GM23248 (cell line): ENCODE results near the gene ACVRL1. TPM values are rescaled to one million over a fixed set of nuclear protein-coding genes. Genes with fewer than 3 reads are reported as not detected.

Experiments used
- DNase-seq: peaks from one replicate; pipeline ENCODE4 v3.0.0-alpha.2; 2015
- H2AFZ ChIP-seq: fragments of 200-600 bp; sonication (generic); 2 replicates; pipeline ENCODE4 v1.6.1; 2016; ENCODE audit warnings: antibody characterized with exemption
- H3F3A ChIP-seq: fragments of 200-600 bp; sonication (generic); 2 replicates; pipeline ENCODE4 v1.6.1; 2016; ENCODE audit warnings: mild to moderate bottlenecking, antibody characterized with exemption, mixed run types; ENCODE audit not compliant: insufficient read depth
- H3K27ac ChIP-seq: fragments of 200-600 bp; sonication (generic); 2 replicates; pipeline ENCODE4 v1.5.1; 2016; ENCODE audit warnings: mild to moderate bottlenecking
- H3K27me3 ChIP-seq: fragments of 200-600 bp; sonication (generic); replicated peaks from 2 replicates; pipeline ENCODE4 v1.6.1; 2016; ENCODE audit warnings: mild to moderate bottlenecking; ENCODE audit not compliant: insufficient read depth
- H3K36me3 ChIP-seq: fragments of 200-600 bp; sonication (generic); 2 replicates; pipeline ENCODE4 v1.6.1; 2016; ENCODE audit warnings: low read depth, mild to moderate bottlenecking
- H3K4me1 ChIP-seq: fragments of 200-600 bp; sonication (generic); 2 replicates; pipeline ENCODE4 v1.6.1; 2016; ENCODE audit warnings: mild to moderate bottlenecking; ENCODE audit not compliant: insufficient read depth
- H3K4me2 ChIP-seq: fragments of 200-600 bp; sonication (generic); one replicate; pipeline ENCODE4 v1.6.1; 2016; ENCODE audit warnings: mild to moderate bottlenecking; ENCODE audit not compliant: unreplicated experiment
- H3K4me3 ChIP-seq: fragments of 200-600 bp; sonication (generic); 2 replicates; pipeline ENCODE4 v1.5.1; 2016; ENCODE audit warnings: mild to moderate bottlenecking
- H3K79me2 ChIP-seq: fragments of 200-600 bp; sonication (generic); 2 replicates; pipeline ENCODE4 v1.6.1; 2016; ENCODE audit warnings: mild to moderate bottlenecking; ENCODE audit not compliant: insufficient read depth
- H3K9ac ChIP-seq: fragments of 200-600 bp; sonication (generic); 2 replicates; pipeline ENCODE4 v1.6.1; 2016; ENCODE audit warnings: mild to moderate bottlenecking
- H3K9me2 ChIP-seq: fragments of 200-600 bp; sonication (generic); 2 replicates; pipeline ENCODE4 v1.6.1; 2016; ENCODE audit warnings: mixed run types, mild to moderate bottlenecking, moderate library complexity; ENCODE audit not compliant: insufficient read depth
- H3K9me3 ChIP-seq: fragments of 200-600 bp; sonication (generic); one replicate; pipeline ENCODE4 v1.6.1; 2017; ENCODE audit warnings: low read depth
- H4K20me1 ChIP-seq: fragments of 200-600 bp; sonication (generic); 2 replicates; pipeline ENCODE4 v1.6.0; 2016; ENCODE audit not compliant: insufficient read depth
- EZH2 ChIP-seq: fragments of 200-600 bp; sonication (generic); IDR thresholded peaks from 2 replicates; pipeline ENCODE4 v1.6.1; 2018; ENCODE audit warnings: antibody characterized with exemption, mild to moderate bottlenecking; ENCODE audit not compliant: insufficient read depth, poor library complexity, severe bottlenecking
- EZH2phosphoT487 ChIP-seq: fragments of 200-600 bp; sonication (generic); IDR thresholded peaks from 2 replicates; pipeline ENCODE4 v1.6.1; 2018; ENCODE audit warnings: antibody characterized with exemption, moderate library complexity, mild to moderate bottlenecking, low read depth; ENCODE audit not compliant: insufficient read depth
- WGBS, 2 experiments: methylation state at CpG; one replicate each; pipeline ENCODE4 v1.1.6; 2015 to 2017; ENCODE audit warnings: low lambda C conversion rate in 2 of 2, low coverage in 1 of 2; ENCODE audit errors: missing lambda C conversion rate in 2 of 2; 5-methylcytosine and 5-hydroxymethylcytosine counted together
- in situ Hi-C: fragments of 300-500 bp; cut with MboI; formaldehyde crosslinking; loops from 2 replicates; pipeline ENCODE4 v1.15.0; 2020
- polyA plus RNA-seq: library from polyadenylated mRNA; unstranded; fragments of >200 nt; fragmentation: Nextera tagmentation; extraction: Ambion mirVana; gene quantifications from 2 replicates; pipeline ENCODE4 v1.2.1, GENCODE V29; 2016
- total RNA-seq: library from RNA; depleted of rRNA; stranded (reverse); fragments of >200 nt; shearing (Covaris generic); gene quantifications from 2 replicates; pipeline ENCODE4 v1.2.3, GENCODE V29; 2014

Gene ACVRL1
- total and polyA plus RNA-seq, 2 experiments from 2014 or later: 19.1 to 114 TPM

DNA sequence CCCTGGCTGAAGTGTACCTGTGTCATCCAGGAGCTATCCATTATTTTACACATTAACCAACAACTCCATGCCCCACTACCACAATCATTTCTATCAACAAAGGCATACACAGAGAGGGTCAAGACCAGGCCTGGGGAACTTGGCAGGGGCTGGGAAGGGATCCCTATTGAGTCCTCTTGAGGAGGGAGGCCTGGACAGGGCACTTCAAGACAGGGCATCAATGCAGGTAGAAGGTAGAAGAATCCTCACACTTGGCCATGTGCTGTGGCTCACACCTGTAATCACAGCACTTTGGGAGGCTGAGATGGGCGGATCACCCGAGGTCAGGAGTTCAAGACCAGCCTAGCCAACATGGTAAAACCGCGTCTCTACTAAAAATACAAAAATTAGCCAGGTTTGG lies 32.8 kb upstream of the ACVRL1 start:
- WGBS, 2 experiments: 74 to 84% methylated on average over 4 of the region's 4 CpGs
- Histone ChIP-seq H3K9me3 (no peaks in the 10 kb centered on the region), H3K79me2 (no peaks in the 10 kb centered on the region), H3K27me3 (0 out of 2 replicates have a peak, but pooled peaks cover 6% of the 10 kb centered on the region), H3K4me3 (no peak overlapping the region), H3K36me3 (no peaks in the 10 kb centered on the region), H3K9me2 (no peaks in the 10 kb centered on the region), H3K4me1 (no peaks in the 10 kb centered on the region), H2AFZ (no peak overlapping the region), H3K9ac (no peak overlapping the region), H3F3A (0 out of 2 replicates have a peak, but pooled peaks cover 4% of the 10 kb centered on the region), H3K27ac (no peak overlapping the region), H4K20me1 (no peaks in the 10 kb centered on the region), H3K4me2 (no peak overlapping the region)
- TF ChIP-seq EZH2phosphoT487: no peak
- TF ChIP-seq EZH2: no peak
- in situ Hi-C loops: no loop called here
- DNase-seq: no peak

DNA sequence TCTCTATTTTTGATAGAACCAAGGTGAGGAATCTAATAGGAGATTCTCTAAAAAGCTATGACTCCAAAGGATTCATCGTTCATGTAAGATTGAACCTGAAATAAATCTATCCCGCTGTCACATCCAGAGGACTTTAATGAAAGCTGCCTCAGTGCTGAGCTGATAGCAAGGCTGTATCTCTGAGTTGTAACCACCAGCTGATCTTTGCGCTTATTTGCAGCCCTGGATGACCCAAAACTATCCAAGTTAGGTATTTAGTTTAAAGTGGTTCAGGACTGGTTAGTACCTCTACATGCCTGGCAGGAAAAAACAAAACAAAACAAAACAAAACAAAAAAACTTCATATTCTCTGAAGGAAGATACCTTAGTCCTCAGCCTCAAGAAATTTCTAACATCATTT lies 28.2 kb upstream of the ACVRL1 start:
- H3F3A ChIP-seq: 0 out of 2 replicates have a peak, but pooled peaks cover 3% of the 10 kb centered on the region
- no peak overlapping the region for H3K4me2 ChIP-seq
- no peak overlapping the region for H3K4me3 ChIP-seq
- H4K20me1 ChIP-seq: no peaks in the 10 kb centered on the region
- no peaks in the 10 kb centered on the region for H3K4me1 ChIP-seq
- no peaks in the 10 kb centered on the region for H3K9me3 ChIP-seq
- H3K9me2 ChIP-seq: no peaks in the 10 kb centered on the region
- H3K9ac ChIP-seq: no peak overlapping the region
- WGBS, 2 experiments: 96 to 100% methylated on average over 3 of the region's 3 CpGs
- DNase-seq: no peak
- H2AFZ ChIP-seq: no peak overlapping the region
- H3K36me3 ChIP-seq: no peaks in the 10 kb centered on the region
- H3K27ac ChIP-seq: no peak overlapping the region
- no peaks in the 10 kb centered on the region for H3K79me2 ChIP-seq
- TF ChIP-seq EZH2: no peak
- no peaks in the 10 kb centered on the region for H3K27me3 ChIP-seq
- in situ Hi-C loops: no loop called here

DNA sequence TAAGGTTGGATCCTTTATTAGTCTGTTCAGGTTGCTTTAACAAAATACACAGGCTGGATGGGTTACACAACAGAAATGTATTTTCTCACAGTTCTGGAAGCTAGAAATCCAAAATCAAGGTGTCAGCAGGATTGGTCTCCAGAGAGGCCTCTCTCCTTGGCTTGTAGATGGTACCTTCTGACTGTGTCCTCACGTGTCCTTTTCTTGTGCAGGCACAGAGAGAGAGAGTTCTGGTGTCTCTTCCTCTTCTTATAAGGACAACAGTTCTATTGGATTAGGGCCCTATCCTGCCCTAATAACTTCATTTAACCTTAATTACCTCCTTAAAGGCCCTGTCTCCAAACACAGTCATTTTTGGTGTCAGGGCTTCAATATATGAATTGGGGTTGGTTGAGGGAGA lies 24.0 kb upstream of the ACVRL1 start:
- no peak overlapping the region for H3K9ac ChIP-seq
- no peaks in the 10 kb centered on the region for H3K36me3 ChIP-seq
- H3F3A ChIP-seq: peaks cover 22% of the 10 kb centered on the region
- H3K4me1 ChIP-seq: peaks cover 12% of the 10 kb centered on the region
- no peaks in the 10 kb centered on the region for H3K9me3 ChIP-seq
- no peaks in the 10 kb centered on the region for H3K27me3 ChIP-seq
- no peaks in the 10 kb centered on the region for H3K79me2 ChIP-seq
- H4K20me1 ChIP-seq: no peaks in the 10 kb centered on the region
- no peak for TF ChIP-seq EZH2
- TF ChIP-seq EZH2phosphoT487: no peak
- no peak overlapping the region for H3K27ac ChIP-seq
- no peak overlapping the region for H3K4me3 ChIP-seq
- WGBS, 2 experiments: 56 to 63% methylated on average over 1 of the region's 1 CpG
- H3K4me2 ChIP-seq: no peak overlapping the region
- no peaks in the 10 kb centered on the region for H3K9me2 ChIP-seq
- in situ Hi-C loops: no loop called here
- DNase-seq: no peak
- H2AFZ ChIP-seq: no peak overlapping the region

DNA sequence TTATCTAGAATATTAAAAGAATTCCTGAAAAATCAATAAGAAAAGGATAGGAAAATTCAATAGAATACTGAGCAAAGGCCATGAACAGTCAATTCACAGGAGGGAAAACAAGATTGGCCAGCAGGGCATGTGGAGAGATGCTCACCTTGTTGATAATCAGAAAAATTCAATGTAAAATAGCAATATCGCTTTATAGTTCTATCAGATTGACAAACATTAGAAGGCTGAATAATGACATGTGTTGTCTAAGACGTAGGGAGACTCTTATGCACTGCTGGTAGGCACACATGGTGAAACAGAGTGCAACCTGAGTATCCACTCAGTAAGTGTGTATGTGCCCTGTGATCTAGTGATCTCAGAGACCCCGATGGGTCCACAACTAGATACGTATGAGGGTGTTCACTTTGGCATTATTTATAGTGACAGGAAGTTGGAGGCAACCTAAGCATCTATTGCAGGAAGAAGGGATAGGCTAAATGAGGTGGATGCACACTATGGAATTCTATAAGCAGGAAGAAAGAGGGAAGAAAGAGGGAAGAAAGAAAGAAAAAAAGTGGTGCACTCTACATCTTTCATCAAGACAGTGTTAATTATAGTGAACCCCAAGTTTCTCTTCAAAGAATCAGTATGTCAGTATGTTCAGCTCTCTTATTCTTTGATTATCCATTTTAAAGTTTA lies 23.2 kb upstream of the ACVRL1 start:
- 94 to 97% methylated on average over 4 of the region's 4 CpGs for WGBS, 2 experiments
- Histone ChIP-seq H3K9ac (no peak overlapping the region), H3K9me3 (no peaks in the 10 kb centered on the region), H3K27me3 (no peaks in the 10 kb centered on the region), H3K4me3 (no peak overlapping the region), H3K9me2 (no peaks in the 10 kb centered on the region), H3K36me3 (no peaks in the 10 kb centered on the region), H3K27ac (no peak overlapping the region), H4K20me1 (no peaks in the 10 kb centered on the region), H3K4me1 (peaks cover 12% of the 10 kb centered on the region), H3K4me2 (no peak overlapping the region), H3K79me2 (no peaks in the 10 kb centered on the region), H2AFZ (no peak overlapping the region), H3F3A (peaks cover 22% of the 10 kb centered on the region)
- DNase-seq: no peak
- no peak for TF ChIP-seq EZH2
- no peak for TF ChIP-seq EZH2phosphoT487
- in situ Hi-C loops: no loop called here
